Suppressor macrophage treated with lipopolysaccharide for 4 hours (primary cell): Measurements from ENCODE around the gene AQP9.
"Not testable (repeated sequence)": the region's sequence is repeated elsewhere in the genome, so short reads cannot be mapped to it uniquely, and the experiment has no call there.

Source experiments
- DNase-seq: peaks from one replicate; pipeline ENCODE4 v3.0.0-alpha.2; 2020

Gene AQP9

GRCh38 chr15:58185439-58185838, 47.3 kb downstream of the AQP9 start:
- no peak for DNase-seq

DNA sequence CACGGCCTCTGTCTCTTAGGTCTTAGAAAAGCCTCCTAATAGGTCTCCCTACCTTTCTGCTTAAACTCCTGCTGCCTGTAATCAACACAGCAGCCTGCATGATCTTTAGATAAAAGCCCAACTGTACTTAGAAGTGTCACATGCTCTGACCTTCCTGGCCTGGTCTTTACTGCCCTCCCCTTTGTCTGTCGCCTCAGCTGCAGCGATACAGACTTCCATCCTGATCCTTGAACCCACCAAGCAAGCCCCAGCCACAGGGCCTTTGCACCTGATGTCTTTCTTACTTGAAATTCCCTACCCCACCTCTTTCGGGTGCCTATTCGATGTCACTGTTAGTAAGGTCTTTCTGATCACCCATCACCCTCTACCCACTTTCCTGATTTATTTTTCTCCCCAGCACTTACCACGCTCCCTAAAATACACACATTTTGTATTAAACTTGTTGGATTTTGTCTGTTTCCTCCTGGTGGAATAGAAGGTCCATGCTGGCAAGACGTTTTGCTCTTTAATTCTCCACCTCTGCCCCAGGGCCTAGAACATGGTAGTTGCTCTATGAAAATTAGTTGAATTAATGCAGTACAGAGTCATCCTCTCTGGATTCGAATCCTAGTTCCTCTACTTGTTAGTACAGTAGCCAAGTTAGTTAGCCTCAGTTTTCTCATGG, 51.1 kb downstream of the AQP9 start:
- no peak for DNase-seq

GRCh38 chr15:58190419-58190818, 52.2 kb downstream of the AQP9 start:
- no peak for DNase-seq

DNA sequence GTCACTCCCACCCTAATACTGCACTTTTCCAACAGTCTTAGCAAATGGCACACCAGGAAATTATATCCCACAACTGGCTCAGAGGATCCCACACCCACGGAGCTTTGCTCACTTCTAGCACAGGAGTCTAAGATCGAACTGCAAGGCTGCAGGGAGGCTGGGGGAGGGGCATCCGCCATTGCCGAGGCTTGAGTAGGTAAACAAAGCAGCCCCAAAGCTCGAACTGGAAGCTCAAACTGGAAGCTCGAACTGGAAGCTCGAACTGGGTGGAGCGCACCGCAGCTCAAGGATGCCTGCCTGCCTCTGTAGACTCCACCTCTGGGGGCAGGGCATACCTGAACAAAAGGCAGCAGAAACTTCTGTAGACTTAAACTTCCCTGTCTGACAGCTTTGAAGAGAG, 55.5 kb downstream of the AQP9 start:
- not testable (repeated sequence) for DNase-seq

DNA sequence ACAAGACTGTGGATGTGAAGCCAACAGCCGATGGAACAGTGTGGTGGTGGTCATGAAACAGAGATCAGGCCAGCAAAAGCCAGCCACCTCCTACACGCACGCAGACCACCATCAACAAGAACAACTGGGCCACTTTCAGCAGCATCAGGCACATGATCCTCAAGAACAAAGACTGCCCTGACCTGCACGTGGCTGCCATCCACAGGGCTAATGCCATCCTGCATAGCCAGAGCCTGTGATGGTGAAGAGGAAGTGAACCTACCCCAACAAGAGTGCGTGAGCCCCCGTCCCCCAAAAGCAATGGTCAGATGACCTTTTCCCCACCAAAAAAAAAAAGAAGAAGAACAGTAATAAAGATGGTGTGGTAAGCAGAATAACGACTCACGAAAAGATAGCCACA, 62.6 kb downstream of the AQP9 start:
- DNase-seq, result no peak

DNA sequence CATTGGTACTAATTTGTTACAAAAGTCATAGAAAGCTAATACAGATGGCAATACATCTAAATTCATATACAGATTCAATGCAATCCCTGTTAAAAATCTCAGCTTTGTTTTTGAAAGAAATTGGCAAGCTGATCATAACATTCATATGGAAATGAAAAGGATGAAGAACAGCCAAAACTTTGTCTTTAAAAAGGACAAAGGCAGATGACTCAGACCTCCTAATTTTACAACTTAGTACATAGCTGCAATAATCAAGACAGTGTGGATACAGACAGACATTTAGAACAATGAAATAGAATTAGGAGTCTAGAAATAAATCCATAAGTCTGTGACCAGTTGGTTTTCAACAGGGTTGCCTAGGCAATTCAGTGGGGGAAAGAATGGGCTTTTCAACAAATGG, 63.3 kb downstream of the AQP9 start:
- DNase-seq, result no peak

DNA sequence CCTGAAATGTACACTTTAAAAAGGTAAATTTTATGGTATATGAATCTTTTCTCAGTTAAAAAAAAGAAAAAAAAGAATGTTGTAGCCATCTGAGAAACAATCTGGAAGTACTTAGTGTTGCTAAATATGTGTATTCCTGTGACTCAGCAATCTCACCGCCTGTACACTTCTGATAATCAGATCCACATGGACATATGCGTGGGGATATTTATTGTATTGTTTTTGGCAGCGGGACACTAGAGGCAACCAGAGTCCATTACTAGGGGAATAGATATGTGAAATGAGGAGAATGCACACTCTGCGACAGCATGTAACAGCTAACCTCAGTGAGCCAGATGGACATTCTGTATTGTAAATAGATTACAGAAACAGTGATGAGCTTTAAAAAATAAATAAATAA, 65.4 kb downstream of the AQP9 start:
- DNase-seq, result no peak

DNA sequence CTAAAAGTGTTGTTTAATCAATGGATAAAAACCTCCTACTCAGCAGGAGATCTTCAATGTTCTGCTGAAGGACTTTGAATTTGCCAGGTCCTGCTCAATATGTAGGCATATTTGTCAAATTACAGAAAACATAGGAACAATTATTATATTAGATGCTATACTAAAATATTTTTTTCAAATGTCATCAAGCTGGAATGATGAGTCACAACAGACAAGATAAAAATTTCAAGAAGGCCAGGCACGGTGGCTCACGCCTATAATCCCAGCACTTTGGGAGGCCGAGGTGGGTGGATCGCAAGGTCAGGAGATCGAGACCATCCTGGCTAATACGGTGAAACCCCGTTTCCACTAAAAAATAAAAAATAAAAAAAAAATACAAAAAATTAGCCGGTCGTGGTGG, 68.0 kb downstream of the AQP9 start:
- DNase-seq, result no peak

- DNase-seq, result not testable (repeated sequence)
These were observed 70.0 kb downstream of the AQP9 start for GRCh38 chr15:58208217-58208616.

GRCh38 chr15:58209007-58209481, 70.9 kb downstream of the AQP9 start:
- peak; percentile 78 for DNase-seq

DNA sequence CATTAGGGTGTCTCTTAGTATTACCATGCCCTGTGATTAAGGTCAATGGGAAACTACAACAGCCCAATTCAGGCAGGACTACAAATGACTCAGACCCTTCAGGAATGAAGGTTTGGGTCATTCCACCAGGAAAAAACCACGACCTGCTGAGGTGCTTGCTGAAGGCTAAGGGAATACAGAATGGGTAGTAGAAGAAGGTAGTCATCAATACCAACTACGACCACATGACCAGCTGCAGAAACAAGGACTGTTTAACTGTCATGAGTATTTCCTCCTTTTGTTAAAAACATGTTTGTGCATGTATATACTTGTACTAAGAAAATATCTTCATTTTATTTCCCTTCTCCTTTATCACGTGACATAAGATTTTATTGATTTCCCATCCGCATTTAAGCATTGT, 71.8 kb downstream of the AQP9 start:
- not testable (repeated sequence) for DNase-seq

DNA sequence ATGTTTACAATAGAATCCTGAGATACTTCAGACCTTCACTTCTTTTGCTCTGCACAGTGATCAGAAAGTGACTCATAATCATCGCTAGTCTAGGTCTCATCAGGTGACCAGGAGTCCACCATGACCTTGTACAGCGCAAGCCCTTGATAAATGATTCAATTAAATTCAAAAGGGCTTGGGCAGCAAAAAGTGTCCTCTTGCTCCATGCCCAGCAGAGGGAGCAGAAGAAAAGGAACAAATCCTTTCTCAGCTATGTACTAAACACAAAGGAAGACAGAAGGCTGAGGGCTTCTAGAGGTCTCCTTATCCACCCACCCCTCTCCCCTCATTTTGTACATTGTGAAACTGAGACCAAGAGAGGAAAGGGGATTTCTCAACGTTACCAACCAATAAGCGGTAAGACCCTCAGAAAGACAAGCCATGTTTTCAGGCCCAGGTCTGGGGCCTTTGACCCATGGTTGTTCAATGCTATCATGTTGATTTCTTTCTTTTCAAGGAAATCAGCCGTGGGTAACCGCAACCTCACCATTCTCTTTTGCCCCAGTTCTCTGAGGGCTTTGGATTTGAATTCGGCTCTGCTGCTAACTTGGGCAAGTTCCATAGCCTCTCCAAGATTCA, 74.8 kb downstream of the AQP9 start:
- DNase-seq, result peak; percentile 42

DNA sequence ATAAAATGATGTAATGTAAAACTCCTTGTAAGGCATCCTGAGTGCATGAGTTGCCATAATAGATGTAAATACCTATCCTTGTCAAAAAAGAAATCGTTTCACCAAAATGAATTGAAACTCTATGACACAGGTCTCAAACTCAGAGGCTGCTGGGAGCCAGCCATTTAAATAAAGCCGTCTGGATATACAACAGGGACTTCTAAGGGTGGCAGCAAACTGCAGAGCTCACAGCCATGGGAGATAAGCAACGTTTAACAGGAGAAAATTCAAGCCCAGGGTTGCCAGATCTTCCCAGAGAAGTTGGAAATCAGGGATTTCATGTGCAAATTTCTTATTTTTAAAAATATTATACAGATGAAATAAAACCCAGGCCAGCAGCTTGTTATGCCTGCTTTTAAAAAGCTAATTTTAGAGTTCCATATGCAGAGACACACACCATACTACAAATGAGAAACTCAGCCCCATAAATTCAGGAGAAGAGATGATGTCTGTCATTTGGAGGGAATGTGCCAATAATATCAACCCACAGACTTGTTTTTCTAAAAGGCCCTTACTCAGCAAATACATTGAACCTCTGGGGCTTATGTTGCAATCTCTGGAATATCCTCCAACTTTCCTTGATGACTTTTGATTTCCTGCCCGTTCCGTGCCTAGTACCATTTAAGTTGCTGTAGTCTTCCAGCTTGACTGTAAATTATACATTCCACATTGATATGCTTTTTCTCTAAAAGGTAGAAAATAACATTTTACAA, 75.6 kb downstream of the AQP9 start:
- no peak for DNase-seq

GRCh38 chr15:58214591-58215340, 76.6 kb downstream of the AQP9 start:
- DNase-seq, result no peak

GRCh38 chr15:58217460-58217859, 79.3 kb downstream of the AQP9 start:
- DNase-seq, result no peak

GRCh38 chr15:58221591-58222241, 83.5 kb downstream of the AQP9 start:
- DNase-seq, result peak; percentile 72

DNA sequence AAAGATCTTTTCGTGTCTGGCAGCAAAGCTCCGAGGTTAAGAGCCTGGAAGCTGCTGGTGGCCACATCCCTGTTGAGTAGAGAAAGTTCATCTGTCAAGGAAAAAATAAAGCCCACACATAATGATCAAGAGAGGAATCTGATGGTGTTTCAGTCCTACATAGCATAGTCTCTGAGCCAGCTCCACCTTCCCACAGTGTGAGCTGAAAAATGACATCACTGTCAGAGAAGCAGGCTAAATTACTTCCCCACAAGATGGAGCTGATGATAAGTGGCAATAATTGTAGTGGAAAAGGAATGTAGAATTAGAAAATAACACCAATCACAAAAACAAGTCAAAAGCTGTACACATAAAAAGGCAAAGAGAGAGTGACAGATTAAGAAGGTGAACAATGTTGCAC, 84.5 kb downstream of the AQP9 start:
- peak; percentile 35 for DNase-seq

DNA sequence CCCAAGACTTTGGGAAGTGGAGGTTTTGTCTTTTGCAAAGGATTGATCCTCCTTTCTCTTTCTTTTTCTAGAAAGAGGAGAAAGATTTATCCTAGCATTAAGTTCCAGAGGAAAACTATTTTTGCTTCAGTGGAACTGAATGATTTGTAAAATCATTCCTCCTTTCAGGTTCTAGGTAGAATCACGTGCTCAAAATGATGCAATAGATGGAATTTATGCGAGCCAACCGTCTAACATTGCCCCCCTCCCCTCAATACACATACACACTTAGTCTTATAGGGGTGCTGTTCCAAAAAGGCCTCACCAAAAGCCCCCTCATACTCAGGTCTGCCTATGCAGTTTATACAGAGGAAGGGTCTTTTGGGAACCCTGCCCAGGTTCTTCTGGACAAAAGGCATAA, 85.3 kb downstream of the AQP9 start:
- no peak for DNase-seq

- no peak for DNase-seq
These were observed 85.9 kb downstream of the AQP9 start for GRCh38 chr15:58224068-58224467.

GRCh38 chr15:58227706-58228543, 89.7 kb downstream of the AQP9 start:
- peak; percentile 85 for DNase-seq

GRCh38 chr15:58228718-58229117, 90.5 kb downstream of the AQP9 start:
- DNase-seq, result no peak

GRCh38 chr15:58229297-58229768, 91.2 kb downstream of the AQP9 start:
- DNase-seq, result no peak
